Right lobe of liver (tissue), 4 donors: ENCODE measurements around the gene ZNRD2.

ENCODE experiments used
- POLR2A ChIP-seq: fragments of 450-650 bp; IDR thresholded peaks from one replicate; pipeline ENCODE4 v1.6.1; 2017; ENCODE audit warnings: antibody characterized with exemption, mild to moderate bottlenecking
- TF ChIP-seq, protein P1 (sequence below), 4 donors: fragments of 200-600 bp in 3 of 4; fragments of 450-650 bp in 1 of 4; IDR thresholded peaks; one replicate each; pipeline versions ENCODE4 v1.5.1 to v1.8.0; 2016 to 2022; ENCODE audit warnings: antibody characterized with exemption in 4 of 4, mild to moderate bottlenecking in 2 of 4
- donor health status: DM: no; HTN: no; CAD: no.
- donor health status: DM: no; HTN: no; CAD: no.
- donor health status: DM: no; HTN: yes; CAD: no.

- TF ChIP-seq, protein P1, sequence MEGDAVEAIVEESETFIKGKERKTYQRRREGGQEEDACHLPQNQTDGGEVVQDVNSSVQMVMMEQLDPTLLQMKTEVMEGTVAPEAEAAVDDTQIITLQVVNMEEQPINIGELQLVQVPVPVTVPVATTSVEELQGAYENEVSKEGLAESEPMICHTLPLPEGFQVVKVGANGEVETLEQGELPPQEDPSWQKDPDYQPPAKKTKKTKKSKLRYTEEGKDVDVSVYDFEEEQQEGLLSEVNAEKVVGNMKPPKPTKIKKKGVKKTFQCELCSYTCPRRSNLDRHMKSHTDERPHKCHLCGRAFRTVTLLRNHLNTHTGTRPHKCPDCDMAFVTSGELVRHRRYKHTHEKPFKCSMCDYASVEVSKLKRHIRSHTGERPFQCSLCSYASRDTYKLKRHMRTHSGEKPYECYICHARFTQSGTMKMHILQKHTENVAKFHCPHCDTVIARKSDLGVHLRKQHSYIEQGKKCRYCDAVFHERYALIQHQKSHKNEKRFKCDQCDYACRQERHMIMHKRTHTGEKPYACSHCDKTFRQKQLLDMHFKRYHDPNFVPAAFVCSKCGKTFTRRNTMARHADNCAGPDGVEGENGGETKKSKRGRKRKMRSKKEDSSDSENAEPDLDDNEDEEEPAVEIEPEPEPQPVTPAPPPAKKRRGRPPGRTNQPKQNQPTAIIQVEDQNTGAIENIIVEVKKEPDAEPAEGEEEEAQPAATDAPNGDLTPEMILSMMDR (IDR thresholded peaks at IDR 0.05): no peak
- TF ChIP-seq POLR2A: no peak
Observed at GRCh38 chr11:65585396-65586246, 15.3 kb downstream of the ZNRD2 start.
